ENCODE measurements around the gene RASSF1.

DNA sequence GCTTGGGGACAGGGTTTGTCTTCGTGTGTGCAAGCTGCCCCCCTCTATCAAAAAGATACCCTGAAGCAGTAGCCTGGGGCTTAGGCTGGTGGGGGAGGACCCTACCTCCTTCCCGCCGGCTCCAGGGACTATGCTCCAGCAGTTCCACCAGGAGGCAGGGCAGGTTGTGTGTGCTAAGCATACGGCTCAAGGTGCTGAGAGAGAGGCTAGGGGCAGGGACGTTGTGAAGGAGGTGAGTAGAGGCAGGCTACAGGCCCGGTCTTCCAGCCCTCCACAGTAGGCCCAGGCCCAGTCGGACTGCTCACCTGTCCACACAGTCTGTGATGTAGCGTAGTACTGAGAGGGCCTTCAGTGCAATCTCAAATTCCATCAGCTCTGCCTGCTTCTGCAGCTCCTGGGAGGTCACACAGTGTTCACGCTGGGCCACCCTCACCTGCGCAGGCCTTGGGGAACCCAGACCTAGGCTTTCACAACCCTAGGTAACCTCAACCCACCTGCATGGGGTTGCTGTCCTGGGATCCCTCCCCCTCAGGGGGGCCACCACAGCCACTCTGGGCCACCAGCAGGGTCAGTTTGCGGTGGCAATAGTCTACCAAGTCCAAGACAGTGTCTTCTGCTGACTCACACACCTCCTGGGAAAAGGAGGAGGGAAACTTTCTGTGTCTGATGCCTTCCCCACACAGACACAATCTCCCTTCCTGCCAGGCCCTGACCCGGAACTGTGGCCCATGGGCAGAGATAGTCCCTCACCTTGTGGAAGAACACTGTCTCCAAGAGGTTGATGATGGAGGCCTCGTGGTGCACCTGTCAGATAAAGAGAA, 2.4 kb upstream of the RASSF1 start:
- TF ChIP-seq EZH2phosphoT487 (IDR thresholded peaks at IDR 0.05; ENCODE audit: borderline replicate concordance, low read length), result no peak
- TF ChIP-seq, protein P1, sequence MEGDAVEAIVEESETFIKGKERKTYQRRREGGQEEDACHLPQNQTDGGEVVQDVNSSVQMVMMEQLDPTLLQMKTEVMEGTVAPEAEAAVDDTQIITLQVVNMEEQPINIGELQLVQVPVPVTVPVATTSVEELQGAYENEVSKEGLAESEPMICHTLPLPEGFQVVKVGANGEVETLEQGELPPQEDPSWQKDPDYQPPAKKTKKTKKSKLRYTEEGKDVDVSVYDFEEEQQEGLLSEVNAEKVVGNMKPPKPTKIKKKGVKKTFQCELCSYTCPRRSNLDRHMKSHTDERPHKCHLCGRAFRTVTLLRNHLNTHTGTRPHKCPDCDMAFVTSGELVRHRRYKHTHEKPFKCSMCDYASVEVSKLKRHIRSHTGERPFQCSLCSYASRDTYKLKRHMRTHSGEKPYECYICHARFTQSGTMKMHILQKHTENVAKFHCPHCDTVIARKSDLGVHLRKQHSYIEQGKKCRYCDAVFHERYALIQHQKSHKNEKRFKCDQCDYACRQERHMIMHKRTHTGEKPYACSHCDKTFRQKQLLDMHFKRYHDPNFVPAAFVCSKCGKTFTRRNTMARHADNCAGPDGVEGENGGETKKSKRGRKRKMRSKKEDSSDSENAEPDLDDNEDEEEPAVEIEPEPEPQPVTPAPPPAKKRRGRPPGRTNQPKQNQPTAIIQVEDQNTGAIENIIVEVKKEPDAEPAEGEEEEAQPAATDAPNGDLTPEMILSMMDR (IDR thresholded peaks at IDR 0.05; ENCODE audit: low read depth, low read length, poor library complexity, severe bottlenecking), result no peak
